Activated CD8-positive, alpha-beta T cell treated with anti-CD3 and anti-CD28 coated beads for 36 hours (primary cell): Measurements from ENCODE around the gene FAM53C. TPM values are rescaled to one million over a fixed set of nuclear protein-coding genes. Genes with fewer than 3 reads are reported as not detected.

Experiments
- ATAC-seq: fragments of 200-7000 bp; cut with Tn5 transposase; one replicate; pipeline ENCODE4 v1.10.0; 2021; ENCODE audit warnings: mild to moderate bottlenecking, moderate library complexity
- CTCF ChIA-PET: fragments of 350-600 bp; sonication (Branson Sonifier 250); formaldehyde crosslinking; loops from one replicate; lab custom pipeline; 2021; ENCODE audit warnings: antibody characterized with exemption; lab: Charles Lee
- POLR2A ChIA-PET: fragments of 350-600 bp; sonication (Branson Sonifier 250); formaldehyde crosslinking; loops from one replicate; lab custom pipeline; 2021; ENCODE audit warnings: antibody characterized with exemption; lab: Charles Lee
- DNase-seq: peaks from one replicate; pipeline ENCODE4 v3.0.0-alpha.2; 2020
- H3K27ac Mint-ChIP-seq: one replicate; pipeline ENCODE4 v1.8.0; 2021; ENCODE audit warnings: mild to moderate bottlenecking, mixed read lengths
- H3K27me3 Mint-ChIP-seq: one replicate; pipeline ENCODE4 v1.8.0; 2021; ENCODE audit warnings: mixed read lengths
- H3K36me3 Mint-ChIP-seq: one replicate; pipeline ENCODE4 v1.8.0; 2021; ENCODE audit warnings: low read depth, mixed read lengths
- H3K4me1 Mint-ChIP-seq: one replicate; pipeline ENCODE4 v1.8.0; 2021; ENCODE audit warnings: low read depth, mixed read lengths
- H3K4me3 Mint-ChIP-seq: one replicate; pipeline ENCODE4 v1.8.0; 2021; ENCODE audit warnings: mild to moderate bottlenecking, moderate library complexity, mixed read lengths
- H3K9me3 Mint-ChIP-seq: one replicate; pipeline ENCODE4 v1.8.0; 2021; ENCODE audit warnings: mixed read lengths
- intact Hi-C: fragments of 100-400 bp; cut with micrococcal nuclease; formaldehyde crosslinking; loops from one replicate; pipeline ENCODE4 v1.10.0; 2022
- total RNA-seq, 2 experiments: library from RNA; stranded (reverse); gene quantifications; one replicate each; pipeline ENCODE4 v1.2.3, GENCODE V29; 2021
- TF ChIP-seq, protein P1 (sequence below): fragments of 200-600 bp; IDR thresholded peaks from one replicate; pipeline ENCODE4 v1.8.0; 2022; ENCODE audit warnings: antibody characterized with exemption, mild to moderate bottlenecking

FAM53C gene
- total RNA-seq, 2 experiments from 2014 or later = 25.8 to 29.1 TPM

DNA sequence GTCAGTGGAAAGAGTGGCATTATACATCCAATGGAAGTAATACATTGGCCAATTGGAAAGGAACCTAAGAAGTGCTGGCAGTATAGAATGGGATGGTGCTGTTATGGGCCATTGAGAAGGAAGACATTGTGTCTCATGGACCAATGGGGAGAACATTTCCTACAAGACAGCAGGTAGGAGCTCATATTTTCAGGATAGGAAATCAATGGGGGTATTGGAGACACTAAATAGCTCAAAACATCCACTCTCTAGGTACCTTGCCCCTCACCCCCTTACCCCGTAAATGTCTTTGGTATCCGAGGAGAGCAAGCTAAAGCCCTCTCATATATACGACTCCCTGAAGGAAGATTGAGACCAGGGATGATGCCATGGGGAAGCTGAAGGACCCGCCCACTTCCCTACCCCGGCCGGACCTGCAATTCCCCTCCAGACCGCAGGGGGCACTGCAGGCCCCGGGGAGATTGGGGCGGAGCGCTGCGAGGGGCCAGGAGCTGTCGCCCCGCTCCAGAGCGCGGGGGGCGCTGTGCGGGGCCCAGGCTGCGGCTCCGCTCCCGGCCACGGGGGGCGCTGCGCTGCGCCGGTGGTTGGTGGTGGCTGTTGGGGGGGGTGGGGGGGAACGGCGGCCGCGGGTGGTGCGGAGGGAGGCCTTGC is 14.1 kb downstream of the FAM53C start, which contains the start of gene KDM3B:
KDM3B (plus strand) TSS at position 615 of the 651 bp plus-strand sequence. CDS start 111 bp downstream, outside the sequence.
- Mint-ChIP-seq H3K36me3 (peaks cover 11% of the 10 kb centered on the region), H3K27ac (peak within 1 kb of the TSS; percentile 91), H3K4me3 (peak within 1 kb of the TSS; percentile 92), H3K4me1 (peaks cover 45% of the 10 kb centered on the region), H3K27me3 (no peaks in the 10 kb centered on the region), H3K9me3 (peaks cover 7% of the 10 kb centered on the region)
- CTCF ChIA-PET = interaction anchor here (0.6 to 7.4 kb wide), 64 partner anchors 9 to 1002 kb away, joined by 3 to 322 read pairs (median 4); partner anchors contain the start of genes BRD8, CDC23, CDC25C and EGR1
- TF ChIP-seq, protein P1, sequence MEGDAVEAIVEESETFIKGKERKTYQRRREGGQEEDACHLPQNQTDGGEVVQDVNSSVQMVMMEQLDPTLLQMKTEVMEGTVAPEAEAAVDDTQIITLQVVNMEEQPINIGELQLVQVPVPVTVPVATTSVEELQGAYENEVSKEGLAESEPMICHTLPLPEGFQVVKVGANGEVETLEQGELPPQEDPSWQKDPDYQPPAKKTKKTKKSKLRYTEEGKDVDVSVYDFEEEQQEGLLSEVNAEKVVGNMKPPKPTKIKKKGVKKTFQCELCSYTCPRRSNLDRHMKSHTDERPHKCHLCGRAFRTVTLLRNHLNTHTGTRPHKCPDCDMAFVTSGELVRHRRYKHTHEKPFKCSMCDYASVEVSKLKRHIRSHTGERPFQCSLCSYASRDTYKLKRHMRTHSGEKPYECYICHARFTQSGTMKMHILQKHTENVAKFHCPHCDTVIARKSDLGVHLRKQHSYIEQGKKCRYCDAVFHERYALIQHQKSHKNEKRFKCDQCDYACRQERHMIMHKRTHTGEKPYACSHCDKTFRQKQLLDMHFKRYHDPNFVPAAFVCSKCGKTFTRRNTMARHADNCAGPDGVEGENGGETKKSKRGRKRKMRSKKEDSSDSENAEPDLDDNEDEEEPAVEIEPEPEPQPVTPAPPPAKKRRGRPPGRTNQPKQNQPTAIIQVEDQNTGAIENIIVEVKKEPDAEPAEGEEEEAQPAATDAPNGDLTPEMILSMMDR = peak; percentile 99
- intact Hi-C loops = no loop called here
- POLR2A ChIA-PET = interaction anchor here (0.8 to 11.4 kb wide), 11 partner anchors 13 to 221 kb away, joined by 3 to 156 read pairs (median 4); partner anchors contain the start of genes CDC23, CDC25C, EGR1 and FAM53C
- peak; percentile 88 for DNase-seq
- peak; percentile 91 for ATAC-seq

DNA sequence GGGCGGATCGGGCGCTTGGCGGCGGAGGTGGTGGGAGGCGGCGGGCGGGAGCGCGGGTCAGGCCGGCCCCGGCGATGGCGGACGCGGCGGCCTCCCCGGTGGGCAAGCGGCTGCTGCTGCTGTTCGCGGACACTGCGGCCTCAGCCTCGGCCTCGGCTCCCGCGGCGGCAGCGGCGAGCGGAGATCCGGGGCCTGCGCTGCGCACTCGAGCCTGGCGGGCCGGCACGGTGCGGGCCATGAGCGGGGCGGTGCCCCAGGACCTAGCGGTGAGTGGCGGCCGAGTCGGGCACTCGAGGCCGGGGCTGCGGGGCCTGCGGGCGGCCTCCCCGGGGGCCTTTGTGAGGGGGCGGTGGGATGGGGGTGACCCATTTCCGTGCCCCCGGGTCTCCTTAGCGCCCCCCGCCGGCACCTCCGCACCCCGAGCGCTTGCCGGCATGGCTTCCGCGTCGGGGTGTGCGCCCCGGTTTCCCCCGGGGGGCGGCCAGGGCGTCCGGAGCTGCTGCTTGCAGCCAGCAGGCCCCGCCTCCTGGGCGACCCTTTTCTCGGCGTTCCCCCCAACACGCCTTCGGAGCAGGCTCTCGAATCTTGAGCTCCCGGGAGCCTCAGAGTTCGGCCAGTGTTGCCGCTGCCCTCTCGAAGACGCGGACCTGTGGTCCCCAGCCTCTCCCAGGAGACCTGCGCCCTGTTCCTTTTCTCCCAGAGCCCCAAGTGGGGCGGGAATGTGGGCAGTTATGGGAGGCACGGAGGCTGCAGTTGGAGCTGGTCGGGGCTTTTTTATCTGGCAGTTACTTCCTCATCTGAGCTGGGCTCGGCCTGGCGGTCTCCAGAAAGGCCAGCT is 14.9 kb downstream of the FAM53C start:
- no peaks in the 10 kb centered on the region for H3K27me3 Mint-ChIP-seq
- H3K27ac Mint-ChIP-seq = peak overlapping the region; percentile 91
- DNase-seq (peak; percentile 79), ATAC-seq (peak; percentile 50)
- H3K4me3 Mint-ChIP-seq = peak overlapping the region; percentile 92
- H3K9me3 Mint-ChIP-seq = peaks cover 7% of the 10 kb centered on the region
- ChIA-PET POLR2A (interaction anchor here (0.6 to 11.4 kb wide), 19 partner anchors 8 to 617 kb away, joined by 3 to 156 read pairs (median 4); partner anchors contain the start of genes CDC23, CDC25C, EGR1 and ETF1), CTCF (interaction anchor here (0.7 to 7.4 kb wide), 53 partner anchors 8 to 1001 kb away, joined by 3 to 322 read pairs (median 4); partner anchors contain the start of genes BRD8, CDC23, CDC25C and EGR1)
- peaks cover 9% of the 10 kb centered on the region for H3K36me3 Mint-ChIP-seq
- intact Hi-C loops = no loop called here
- peaks cover 45% of the 10 kb centered on the region for H3K4me1 Mint-ChIP-seq
- TF ChIP-seq, protein P1 = peak; percentile 65

DNA sequence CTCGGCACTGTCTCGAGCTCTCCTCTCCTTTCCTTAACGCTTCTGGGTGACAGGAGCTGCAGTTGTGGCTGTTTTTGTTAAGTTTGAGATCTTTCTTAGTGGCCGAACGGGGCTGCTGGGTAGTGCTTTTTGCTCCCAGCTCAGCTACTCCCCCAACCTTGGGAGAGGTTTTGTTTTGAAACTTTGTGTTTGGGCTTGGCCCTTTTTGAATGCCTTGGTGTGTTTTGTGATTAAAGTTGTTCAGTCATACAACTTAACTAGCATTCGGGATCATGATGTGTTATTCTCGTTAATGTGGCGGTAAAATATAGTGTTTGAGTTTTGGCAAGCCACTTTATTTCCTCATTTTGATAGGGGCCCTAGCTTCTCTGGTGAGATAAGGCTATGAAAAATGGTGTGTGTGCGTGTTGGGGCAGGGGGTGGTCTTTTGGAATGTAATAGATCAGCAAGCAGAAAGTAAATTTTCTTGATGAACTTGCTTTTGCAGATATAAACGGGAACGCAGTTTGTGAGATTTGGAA is 15.6 kb downstream of the FAM53C start:
- peak; percentile 56 for DNase-seq
- TF ChIP-seq, protein P1 = no peak
- POLR2A ChIA-PET = interaction anchor here (0.6 to 11.4 kb wide), 17 partner anchors 9 to 618 kb away, joined by 3 to 156 read pairs (median 4); partner anchors contain the start of genes CDC23, CDC25C, EGR1 and ETF1

DNA sequence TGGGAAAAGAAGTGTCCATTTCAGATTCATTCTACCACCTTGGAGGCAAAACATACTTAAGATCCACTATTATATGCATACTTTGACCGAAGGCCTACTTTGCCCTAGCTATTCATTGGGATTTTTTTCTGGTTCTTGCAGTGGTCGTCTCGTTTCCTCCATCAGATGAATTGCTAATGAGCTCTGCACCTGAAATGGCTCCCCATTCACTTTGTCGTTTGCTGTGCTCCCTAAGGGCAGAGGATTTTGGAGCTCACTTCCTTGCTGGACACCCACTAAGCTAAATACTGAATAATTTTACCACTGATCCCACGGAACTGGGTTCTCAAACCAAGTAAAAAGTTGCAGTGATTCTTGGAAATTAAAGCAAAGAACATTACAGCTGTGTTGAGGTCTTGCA is 16.3 kb downstream of the FAM53C start:
- H3K27ac Mint-ChIP-seq = peak overlapping the region; percentile 91
- TF ChIP-seq, protein P1 = no peak
- peaks cover 7% of the 10 kb centered on the region for H3K9me3 Mint-ChIP-seq
- peak overlapping the region; percentile 92 for H3K4me3 Mint-ChIP-seq
- H3K27me3 Mint-ChIP-seq = no peaks in the 10 kb centered on the region
- H3K4me1 Mint-ChIP-seq = peaks cover 45% of the 10 kb centered on the region
- ChIA-PET CTCF (interaction anchor here (1.2 to 7.4 kb wide), 9 partner anchors 15 to 176 kb away, joined by 4 to 322 read pairs (median 35); partner anchors contain the start of genes BRD8, CDC23, CDC25C and EGR1), POLR2A (interaction anchor here (0.6 to 11.4 kb wide), 6 partner anchors 15 to 110 kb away, joined by 3 to 156 read pairs (median 4); partner anchors contain the start of genes CDC25C, EGR1 and FAM53C)
- no peak for DNase-seq
- intact Hi-C loops = no loop called here
- ATAC-seq = no peak
- H3K36me3 Mint-ChIP-seq = peaks cover 9% of the 10 kb centered on the region

More for the DNA sequence above, 15.6 kb downstream of the FAM53C start:
- H3K36me3 Mint-ChIP-seq = peaks cover 9% of the 10 kb centered on the region
- H3K9me3 Mint-ChIP-seq = peaks cover 7% of the 10 kb centered on the region
- CTCF ChIA-PET = interaction anchor here (0.7 to 7.4 kb wide), 23 partner anchors 8 to 189 kb away, joined by 3 to 322 read pairs (median 6); partner anchors contain the start of genes BRD8, CDC23, CDC25C and EGR1
- peak overlapping the region; percentile 91 for H3K27ac Mint-ChIP-seq
- peak overlapping the region; percentile 92 for H3K4me3 Mint-ChIP-seq
- intact Hi-C loops = no loop called here
- H3K4me1 Mint-ChIP-seq = peaks cover 45% of the 10 kb centered on the region
- no peak for ATAC-seq
- H3K27me3 Mint-ChIP-seq = no peaks in the 10 kb centered on the region
